ENCODE measurements around the gene CCDC102A. TPM values are rescaled to one million over a fixed set of nuclear protein-coding genes. Genes with fewer than 3 reads are reported as not detected.

The CCDC102A gene
- total RNA-seq, 1 donor from 2014 or later = 6.0 TPM

DNA sequence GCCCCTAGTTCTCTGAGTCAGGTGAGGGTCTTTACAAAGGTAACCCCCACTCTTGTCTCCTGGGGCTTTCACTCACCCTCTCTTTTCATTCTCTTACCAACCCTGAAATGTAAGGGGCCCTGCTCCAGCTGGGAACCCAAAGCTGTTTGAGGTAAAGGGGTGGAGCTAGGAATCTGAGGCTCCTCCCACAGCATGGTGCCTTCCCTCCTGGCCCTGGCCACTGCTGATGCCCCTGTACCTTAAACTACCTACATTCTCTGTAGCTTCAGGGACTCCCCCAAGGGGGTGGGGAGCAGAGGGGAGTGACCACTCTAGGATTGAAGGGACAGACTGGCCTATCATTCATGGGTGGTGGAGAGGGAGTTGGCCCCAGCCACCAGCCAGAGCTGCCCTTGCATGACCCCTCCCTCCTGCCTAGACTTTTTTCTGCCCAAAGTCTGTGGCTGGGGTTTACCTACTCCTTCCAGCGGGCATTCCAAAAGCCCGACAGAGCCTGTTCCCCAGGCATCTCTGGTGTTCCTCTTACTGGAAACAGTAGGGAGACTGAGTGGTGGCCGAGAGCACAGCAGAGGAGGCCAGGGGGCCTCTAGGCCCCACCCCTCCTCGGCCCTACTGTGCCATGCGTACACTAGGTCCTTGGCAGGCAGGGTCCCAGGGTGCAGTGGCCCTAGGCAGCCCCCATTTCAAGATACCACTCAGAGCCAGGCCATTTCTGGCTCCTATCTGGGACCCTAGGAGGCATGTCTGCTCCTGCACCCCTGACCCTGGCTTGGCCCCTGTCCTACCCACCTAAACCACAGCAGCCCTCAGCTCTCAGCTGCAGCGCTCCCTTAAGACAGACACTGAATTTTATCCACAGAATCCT lies 59.6 kb downstream of the CCDC102A start:
- H3K4me1 Mint-ChIP-seq = peaks cover 14% of the 10 kb centered on the region
- H3K9me3 Mint-ChIP-seq = no peaks in the 10 kb centered on the region
- H3K27ac Mint-ChIP-seq = peak overlapping the region; percentile 75
- intact Hi-C loops (cut with micrococcal nuclease) = loop anchor here (1.0 to 10.0 kb wide), 2 partner anchors 43 to 258 kb away; partner anchors contain the start of gene KATNB1
- no peak for DNase-seq
- peaks cover 5% of the 10 kb centered on the region for H3K36me3 Mint-ChIP-seq (ENCODE audit: low read depth)
- peaks cover 2% of the 10 kb centered on the region for H3K27me3 Mint-ChIP-seq
- H3K4me3 Mint-ChIP-seq = peak overlapping the region; percentile 55

DNA sequence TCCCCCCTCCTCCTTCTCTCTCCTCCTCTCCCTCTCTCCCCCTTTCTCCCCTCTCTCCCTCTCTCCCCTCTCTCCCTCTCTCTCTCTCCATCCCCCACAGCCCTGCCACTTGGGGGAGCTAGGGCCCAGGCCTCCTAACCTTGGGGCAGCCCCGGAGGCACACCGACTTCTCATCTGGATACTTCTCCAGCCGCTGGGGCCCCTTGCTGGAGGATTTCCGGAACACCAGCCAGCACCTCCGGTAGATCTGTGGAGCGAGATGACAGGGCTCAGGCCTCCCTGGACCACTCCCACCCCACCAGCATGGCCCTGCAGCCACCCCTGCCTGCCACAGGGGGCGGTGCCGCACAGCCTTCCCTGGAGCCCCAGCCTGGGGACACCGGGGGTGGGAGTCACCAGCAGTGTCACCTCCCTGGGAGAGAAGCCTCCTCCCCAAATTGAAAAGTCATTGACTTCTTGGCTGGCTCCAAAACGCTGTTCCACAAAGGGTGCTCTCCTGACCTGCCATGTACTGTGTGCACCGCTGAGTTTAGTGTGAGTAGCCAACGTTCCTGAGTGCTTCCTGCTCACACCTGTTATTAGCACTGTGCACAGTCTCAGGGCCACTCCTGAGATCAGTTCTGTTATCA lies 60.5 kb downstream of the CCDC102A start:
- Mint-ChIP-seq H3K36me3 (ENCODE audit: low read depth) (peaks cover 11% of the 10 kb centered on the region), H3K27ac (peak overlapping the region; percentile 83), H3K4me1 (peaks cover 14% of the 10 kb centered on the region), H3K9me3 (no peaks in the 10 kb centered on the region), H3K4me3 (peak overlapping the region; percentile 55), H3K27me3 (peaks cover 2% of the 10 kb centered on the region)
- intact Hi-C loops (cut with micrococcal nuclease) = loop anchor here (1.0 to 10.0 kb wide), 3 partner anchors 13 to 259 kb away; partner anchors contain the start of gene KATNB1
- peak; percentile 95 for DNase-seq

DNA sequence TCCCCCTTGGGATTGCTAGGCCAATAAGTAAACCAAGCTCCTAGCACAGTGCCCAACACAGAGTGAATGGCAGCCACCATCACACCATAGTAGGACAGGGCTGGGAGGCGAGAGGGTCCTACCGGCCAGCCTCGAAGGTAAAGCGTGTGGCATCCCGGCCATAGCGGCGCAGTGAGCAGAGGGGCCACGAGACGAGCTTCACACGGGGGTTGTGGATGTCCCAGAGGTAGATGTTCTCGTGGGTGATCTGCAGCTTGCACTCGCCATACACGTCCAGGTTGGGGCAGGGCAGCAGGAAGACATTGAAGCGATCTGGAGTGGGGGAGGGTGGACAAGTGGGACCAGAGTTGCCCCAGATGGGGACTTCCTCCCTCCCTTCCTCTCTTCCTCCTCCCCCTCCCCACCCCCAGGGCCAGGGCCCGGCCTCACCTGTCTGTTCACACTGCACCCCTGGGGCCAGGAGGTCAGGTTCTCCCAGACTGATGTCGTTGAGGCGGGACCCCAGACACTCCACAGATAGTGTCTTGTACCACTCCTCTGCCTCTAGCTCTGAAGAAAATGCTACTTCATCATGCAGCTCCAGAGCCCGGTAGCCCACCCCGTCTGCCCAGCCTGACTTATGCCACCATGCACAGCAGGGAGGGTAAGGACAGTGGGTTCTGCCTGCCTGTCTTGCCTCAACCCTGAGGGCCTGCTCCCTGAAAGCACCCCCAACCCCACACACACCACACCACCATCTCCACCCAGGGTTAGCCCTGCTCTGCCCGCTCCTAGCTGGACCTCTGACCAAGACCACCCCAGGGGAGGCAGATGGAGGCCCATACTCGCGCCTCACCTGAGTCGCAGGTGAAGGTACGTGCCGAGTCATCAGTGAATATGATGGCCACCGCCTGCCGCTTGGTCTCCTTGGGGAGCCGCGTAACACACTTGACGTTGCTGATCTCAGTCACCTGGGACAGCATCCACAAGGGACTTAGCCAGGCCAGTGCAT lies 61.4 kb downstream of the CCDC102A start:
- peak overlapping the region; percentile 83 for H3K27ac Mint-ChIP-seq
- no peak for DNase-seq

DNA sequence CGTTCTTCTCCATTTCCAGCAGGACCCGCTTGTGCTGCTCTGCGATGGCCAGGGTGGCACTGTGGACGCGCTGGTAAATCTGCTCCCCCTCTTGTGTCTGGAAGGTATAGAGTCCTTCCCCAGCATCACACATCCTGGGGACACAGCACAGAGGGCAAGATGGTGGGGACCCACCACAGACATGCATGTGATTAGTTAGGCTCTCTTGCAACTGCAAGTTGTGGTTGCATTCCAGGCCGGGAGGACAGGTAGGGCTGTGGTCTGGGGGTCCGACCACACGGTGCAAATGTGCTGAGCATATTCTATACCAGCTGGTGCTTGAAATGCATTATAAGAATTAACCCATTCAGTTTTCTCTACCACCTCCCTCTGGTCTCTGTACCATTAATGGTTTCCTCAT lies 62.5 kb downstream of the CCDC102A start:
- H3K4me3 Mint-ChIP-seq = no peak overlapping the region
- peaks cover 11% of the 10 kb centered on the region for H3K4me1 Mint-ChIP-seq
- DNase-seq = no peak
- peaks cover 26% of the 10 kb centered on the region for H3K36me3 Mint-ChIP-seq (ENCODE audit: low read depth)
- no peak overlapping the region for H3K27ac Mint-ChIP-seq
- H3K27me3 Mint-ChIP-seq = no peaks in the 10 kb centered on the region
- H3K9me3 Mint-ChIP-seq = no peaks in the 10 kb centered on the region
- intact Hi-C loops (cut with micrococcal nuclease) = loop anchor here (10.0 kb wide), 1 partner anchor 261 kb away; the partner anchor contains the start of gene KATNB1

More for the DNA sequence above, 61.4 kb downstream of the CCDC102A start:
- Mint-ChIP-seq H3K4me1 (peaks cover 14% of the 10 kb centered on the region), H3K4me3 (peak overlapping the region; percentile 55), H3K9me3 (no peaks in the 10 kb centered on the region), H3K36me3 (ENCODE audit: low read depth) (peaks cover 16% of the 10 kb centered on the region), H3K27me3 (peaks cover 2% of the 10 kb centered on the region)
- intact Hi-C loops (cut with micrococcal nuclease) = loop anchor here (1.0 to 10.0 kb wide), 2 partner anchors 12 to 260 kb away; partner anchors contain the start of gene KATNB1

DNA sequence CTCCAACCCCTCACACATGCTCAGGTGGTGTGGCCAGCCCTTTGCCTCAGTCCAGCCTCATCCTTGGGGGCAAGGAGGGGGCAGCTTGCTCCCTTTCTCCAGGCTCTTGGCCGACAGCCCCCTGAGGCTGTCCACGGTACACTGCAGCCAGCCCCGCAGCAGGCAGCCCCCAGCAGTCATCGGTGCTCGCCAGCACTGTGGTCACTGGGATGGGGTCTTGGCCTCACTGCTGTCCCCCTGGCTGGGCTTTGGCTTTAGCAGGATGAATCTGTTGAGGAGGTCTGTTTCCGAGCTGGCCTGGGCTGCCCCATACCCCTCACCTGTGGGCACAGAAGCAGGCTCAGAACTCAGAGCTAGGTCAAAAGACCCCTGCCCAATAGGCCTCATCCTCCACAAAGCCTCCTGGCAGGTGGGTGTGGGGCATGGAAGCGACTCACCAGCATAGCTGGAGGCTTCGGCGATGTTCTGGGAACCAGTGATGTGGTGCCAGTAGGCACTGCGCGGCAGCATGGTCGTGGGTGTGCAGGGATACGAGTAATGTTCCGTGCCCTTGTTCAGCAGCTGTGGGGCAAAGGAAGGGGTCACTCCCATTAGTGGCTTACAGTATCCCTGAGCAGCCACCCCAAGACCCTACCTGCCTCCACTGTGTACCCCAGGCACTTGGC lies 63.1 kb downstream of the CCDC102A start:
- Mint-ChIP-seq H3K36me3 (ENCODE audit: low read depth) (peaks cover 32% of the 10 kb centered on the region), H3K27me3 (no peaks in the 10 kb centered on the region), H3K4me3 (no peak overlapping the region), H3K9me3 (no peaks in the 10 kb centered on the region), H3K27ac (no peak overlapping the region), H3K4me1 (peaks cover 11% of the 10 kb centered on the region)
- intact Hi-C loops (cut with micrococcal nuclease) = loop anchor here (10.0 kb wide), 1 partner anchor 261 kb away; the partner anchor contains the start of gene KATNB1
- no peak for DNase-seq

DNA sequence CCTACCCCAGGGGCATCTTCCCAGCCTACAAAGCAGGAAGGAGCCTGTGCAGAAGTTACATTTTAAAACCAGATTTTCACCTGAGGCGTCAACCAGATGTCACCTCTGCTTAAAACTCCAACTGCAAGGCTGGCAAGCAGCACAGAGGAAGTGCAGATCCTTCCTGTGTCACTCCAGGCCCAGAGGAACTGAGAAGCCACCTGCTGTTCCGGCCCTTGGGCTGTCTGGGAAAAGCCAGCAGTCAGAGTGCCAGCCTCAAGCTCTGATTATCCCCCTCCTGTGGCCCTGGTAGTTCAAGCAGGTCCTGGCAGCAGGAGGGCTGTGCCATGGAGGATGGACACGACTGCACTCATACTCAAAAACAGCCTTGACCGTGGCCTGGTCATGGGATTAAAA lies 63.7 kb downstream of the CCDC102A start:
- peaks cover 11% of the 10 kb centered on the region for H3K4me1 Mint-ChIP-seq
- no peaks in the 10 kb centered on the region for H3K27me3 Mint-ChIP-seq
- H3K4me3 Mint-ChIP-seq = no peak overlapping the region
- DNase-seq = no peak
- H3K36me3 Mint-ChIP-seq (ENCODE audit: low read depth) = peaks cover 35% of the 10 kb centered on the region
- intact Hi-C loops (cut with micrococcal nuclease) = loop anchor here (10.0 kb wide), 1 partner anchor 262 kb away; the partner anchor contains the start of gene KATNB1
- H3K27ac Mint-ChIP-seq = no peak overlapping the region
- no peaks in the 10 kb centered on the region for H3K9me3 Mint-ChIP-seq

DNA sequence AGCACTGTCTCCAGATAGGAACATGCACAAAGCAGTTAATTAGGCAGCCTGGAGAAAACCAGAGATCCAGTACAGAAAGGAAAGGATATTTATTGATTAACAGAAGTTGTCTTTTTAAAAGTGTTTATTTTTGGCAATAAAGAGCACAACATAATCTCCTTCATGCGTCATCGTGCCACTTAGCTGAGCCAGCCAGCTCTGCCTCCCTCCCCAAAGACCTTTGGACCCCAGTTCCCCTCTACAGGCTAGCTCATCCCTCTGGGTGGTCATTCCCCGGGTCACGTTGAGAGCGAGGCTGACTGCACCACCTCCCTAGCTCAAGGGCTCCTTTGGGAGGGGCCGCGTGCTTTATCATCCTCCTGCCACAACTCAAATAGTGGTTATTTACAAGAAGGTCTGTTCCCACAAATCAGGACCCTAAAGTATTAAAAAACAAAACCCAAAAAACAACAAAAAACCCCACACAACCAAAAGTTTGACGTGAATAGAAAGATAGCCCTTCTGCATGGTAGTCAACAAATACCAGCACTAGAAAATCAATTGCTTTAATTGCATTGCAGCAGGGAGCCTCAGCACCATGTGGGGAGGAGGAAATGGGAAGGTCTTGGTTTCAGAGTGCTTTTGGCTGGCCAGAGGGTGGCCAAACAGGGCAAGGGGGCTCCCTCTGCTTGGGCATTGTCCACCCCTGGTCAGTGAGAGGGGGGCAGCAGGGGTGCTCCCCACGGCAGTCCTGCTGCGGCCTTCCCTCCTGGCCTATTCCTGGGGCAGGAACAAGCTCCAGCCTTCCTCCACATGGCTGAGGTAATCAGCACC lies 64.3 kb downstream of the CCDC102A start:
- no peak overlapping the region for H3K4me3 Mint-ChIP-seq
- H3K36me3 Mint-ChIP-seq (ENCODE audit: low read depth) = peaks cover 40% of the 10 kb centered on the region
- intact Hi-C loops (cut with micrococcal nuclease) = loop anchor here (10.0 kb wide), 1 partner anchor 263 kb away; the partner anchor contains the start of gene KATNB1
- no peak for DNase-seq
- no peaks in the 10 kb centered on the region for H3K27me3 Mint-ChIP-seq
- peaks cover 11% of the 10 kb centered on the region for H3K4me1 Mint-ChIP-seq
- peak overlapping the region; percentile 6 for H3K27ac Mint-ChIP-seq
- no peaks in the 10 kb centered on the region for H3K9me3 Mint-ChIP-seq

DNA sequence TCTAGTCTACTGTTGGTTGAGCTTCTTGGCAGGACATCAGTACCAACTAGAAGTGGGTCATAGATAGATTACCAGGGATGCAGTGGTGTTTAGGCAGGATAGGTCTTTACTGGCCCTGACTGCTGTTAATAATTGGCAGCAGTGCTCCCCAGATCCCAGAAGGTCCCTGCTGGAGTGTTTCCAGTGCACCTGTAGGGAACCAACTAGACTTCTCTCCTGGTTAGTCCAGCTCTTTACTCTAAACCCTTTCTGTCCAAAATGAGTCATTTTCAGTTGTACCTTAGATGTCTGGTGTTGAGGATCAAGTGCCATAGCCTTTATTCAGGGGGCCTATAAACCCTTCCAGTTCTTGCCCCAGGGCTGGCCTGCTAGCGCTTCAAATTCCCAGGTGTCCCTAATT lies 65.2 kb downstream of the CCDC102A start:
- Mint-ChIP-seq H3K36me3 (ENCODE audit: low read depth) (peaks cover 44% of the 10 kb centered on the region), H3K27me3 (no peaks in the 10 kb centered on the region), H3K9me3 (no peaks in the 10 kb centered on the region), H3K4me3 (no peak overlapping the region), H3K27ac (no peak overlapping the region), H3K4me1 (peaks cover 7% of the 10 kb centered on the region)
- intact Hi-C loops (cut with micrococcal nuclease) = loop anchor here (10.0 kb wide), 1 partner anchor 264 kb away; the partner anchor contains the start of gene KATNB1
- DNase-seq = no peak

DNA sequence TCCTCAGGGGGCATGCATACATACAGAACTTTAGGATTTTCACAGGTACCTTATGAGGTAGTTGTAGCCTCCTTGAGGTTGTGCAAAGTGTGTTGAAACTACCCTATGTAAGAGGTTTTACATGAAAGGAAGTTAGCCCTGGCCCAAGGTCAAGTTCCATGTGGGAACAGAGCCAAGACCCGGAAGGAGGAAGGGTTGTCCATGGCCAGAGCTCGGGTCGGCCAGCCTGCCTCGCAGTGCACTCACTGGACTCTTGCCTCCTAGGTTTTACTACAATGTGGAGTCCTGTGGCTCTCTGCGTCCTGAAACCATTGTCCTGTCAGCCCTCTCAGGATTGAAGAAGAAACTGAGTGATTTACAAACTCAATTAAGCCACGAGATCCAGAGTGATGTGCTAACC lies 65.7 kb downstream of the CCDC102A start:
- no peak for DNase-seq
- Mint-ChIP-seq H3K9me3 (no peaks in the 10 kb centered on the region), H3K27ac (no peak overlapping the region), H3K27me3 (no peaks in the 10 kb centered on the region), H3K4me3 (no peak overlapping the region), H3K4me1 (peaks cover 6% of the 10 kb centered on the region), H3K36me3 (ENCODE audit: low read depth) (peaks cover 48% of the 10 kb centered on the region)
- intact Hi-C loops (cut with micrococcal nuclease) = loop anchor here (10.0 kb wide), 1 partner anchor 264 kb away; the partner anchor contains the start of gene KATNB1

DNA sequence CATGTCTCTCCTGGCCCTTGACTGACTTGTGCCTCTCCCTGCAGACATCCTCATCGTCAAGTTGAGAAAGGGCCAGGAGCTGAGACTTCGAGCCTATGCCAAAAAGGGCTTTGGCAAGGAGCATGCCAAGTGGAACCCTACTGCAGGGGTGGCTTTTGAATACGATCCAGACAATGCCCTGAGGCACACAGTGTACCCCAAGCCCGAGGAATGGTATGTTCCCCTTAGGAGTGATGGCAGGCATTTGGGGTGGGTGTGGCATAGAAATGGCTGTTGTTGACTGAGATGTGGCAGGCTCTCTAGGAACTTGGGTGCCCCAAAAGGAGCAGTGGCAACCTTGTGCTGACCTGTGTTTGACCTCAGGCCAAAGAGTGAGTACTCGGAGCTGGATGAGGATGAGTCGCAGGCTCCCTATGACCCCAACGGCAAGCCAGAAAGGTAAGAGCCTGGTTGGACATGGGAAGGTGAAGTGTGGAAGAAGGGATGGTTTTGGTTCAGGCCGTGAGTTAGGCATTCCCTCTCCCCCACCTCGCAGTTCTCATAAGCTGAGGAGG lies 66.4 kb downstream of the CCDC102A start:
- DNase-seq = no peak
- H3K9me3 Mint-ChIP-seq = no peaks in the 10 kb centered on the region
- peaks cover 54% of the 10 kb centered on the region for H3K36me3 Mint-ChIP-seq (ENCODE audit: low read depth)
- no peaks in the 10 kb centered on the region for H3K27me3 Mint-ChIP-seq
- H3K4me3 Mint-ChIP-seq = no peak overlapping the region
- intact Hi-C loops (cut with micrococcal nuclease) = loop anchor here (10.0 kb wide), 1 partner anchor 265 kb away; the partner anchor contains the start of gene KATNB1
- H3K27ac Mint-ChIP-seq = no peak overlapping the region
- H3K4me1 Mint-ChIP-seq = peaks cover 5% of the 10 kb centered on the region

DNA sequence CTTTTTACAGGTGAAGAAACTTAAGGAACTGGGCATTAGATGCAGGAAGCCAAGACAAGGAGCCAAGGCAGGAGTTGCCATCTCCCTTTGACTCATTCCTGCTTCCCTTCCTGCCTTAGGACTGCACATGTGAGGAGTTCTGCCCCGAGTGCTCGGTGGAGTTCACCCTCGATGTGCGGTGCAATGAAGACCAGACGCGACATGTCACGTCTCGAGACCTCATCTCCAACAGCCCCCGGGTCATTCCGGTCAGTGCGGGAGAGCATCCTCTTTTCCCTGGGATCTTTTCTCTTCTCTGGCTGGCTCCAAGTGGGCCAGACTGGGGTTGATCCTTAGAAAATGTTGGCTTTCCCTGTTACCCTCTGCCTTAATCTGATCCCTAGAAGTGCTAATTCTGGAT lies 67.3 kb downstream of the CCDC102A start:
- Mint-ChIP-seq H3K36me3 (ENCODE audit: low read depth) (peaks cover 63% of the 10 kb centered on the region), H3K9me3 (no peaks in the 10 kb centered on the region), H3K27me3 (no peaks in the 10 kb centered on the region), H3K4me1 (peaks cover 11% of the 10 kb centered on the region), H3K27ac (no peak overlapping the region), H3K4me3 (no peak overlapping the region)
- intact Hi-C loops (cut with micrococcal nuclease) = no loop called here
- no peak for DNase-seq

DNA sequence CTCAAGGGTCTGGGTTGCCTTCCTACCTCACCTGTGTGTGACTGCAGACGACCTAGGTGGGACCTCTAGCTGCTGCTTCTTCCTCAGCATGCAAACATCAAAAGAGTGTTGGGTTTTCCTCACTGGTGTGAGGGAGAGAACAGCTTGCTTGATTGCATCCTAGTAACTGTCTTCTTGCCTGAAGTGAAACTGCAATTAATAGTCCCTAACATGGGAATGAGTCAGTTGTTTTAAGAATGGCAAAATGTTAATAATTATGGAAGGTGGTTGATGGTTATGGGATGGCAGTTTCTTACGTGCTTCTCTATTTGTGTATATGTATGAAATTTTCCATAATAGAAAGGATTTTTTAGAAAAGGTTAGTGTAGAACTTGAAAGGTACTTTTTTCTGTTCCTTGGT lies 68.0 kb downstream of the CCDC102A start:
- Mint-ChIP-seq H3K27me3 (no peaks in the 10 kb centered on the region), H3K4me1 (peaks cover 17% of the 10 kb centered on the region), H3K36me3 (ENCODE audit: low read depth) (peaks cover 65% of the 10 kb centered on the region), H3K4me3 (no peak overlapping the region), H3K9me3 (no peaks in the 10 kb centered on the region), H3K27ac (no peak overlapping the region)
- DNase-seq = no peak
- intact Hi-C loops (cut with micrococcal nuclease) = no loop called here
